ENCODE results near the gene ZNF775. TPM values are rescaled to one million over a fixed set of nuclear protein-coding genes. Genes with fewer than 3 reads are reported as not detected.

Gene ZNF775
- total RNA-seq, 2 experiments from 2014 or later = 4.7 to 4.9 TPM

- CTCF ChIA-PET = interaction anchor here (3.4 kb wide), 1 partner anchor 12 kb away, joined by 15 read pairs; no protein-coding TSS in a partner anchor
- H3K4me3 Mint-ChIP-seq = no peak overlapping the region
These were observed 34.8 kb upstream of the ZNF775 start for GRCh38 chr7:150344299-150344698.

DNA sequence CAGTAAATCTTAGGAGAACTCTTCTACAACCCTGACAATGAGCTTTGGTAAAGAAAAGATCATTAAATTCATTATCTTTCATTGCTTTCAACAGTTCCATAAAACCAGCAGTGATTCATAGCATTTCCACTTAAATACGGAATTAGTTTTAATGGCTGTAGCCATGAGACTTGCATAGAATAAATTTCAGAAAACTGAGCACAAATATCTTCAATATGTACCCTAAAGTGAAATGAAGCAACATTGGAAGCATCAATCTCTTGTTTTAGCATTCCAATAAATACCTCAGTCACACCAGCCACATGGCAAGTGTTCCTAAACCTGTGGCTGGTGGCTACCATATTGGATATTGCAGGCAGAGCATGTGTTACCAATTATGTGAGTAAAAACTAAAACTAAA lies 34.1 kb upstream of the ZNF775 start:
- intact Hi-C loops (cut with micrococcal nuclease) = no loop called here
- Mint-ChIP-seq H3K9me3 (no peaks in the 10 kb centered on the region), H3K27me3 (peaks cover 18% of the 10 kb centered on the region), H3K4me1 (ENCODE audit: low read depth) (peaks cover 3% of the 10 kb centered on the region), H3K27ac (no peak overlapping the region), H3K36me3 (ENCODE audit: low read depth) (peaks cover 1% of the 10 kb centered on the region), H3K4me3 (no peak overlapping the region)
- TF ChIP-seq CTCF (IDR thresholded peaks at IDR 0.05) = no peak
- ATAC-seq = no peak
- ChIA-PET POLR2A (interaction anchor here (0.8 kb wide), 1 partner anchor 18 kb away, joined by 3 read pairs; no protein-coding TSS in a partner anchor), CTCF (interaction anchor here (1.1 to 3.4 kb wide), 2 partner anchors 11 to 77 kb away, joined by 3 to 15 read pairs; no protein-coding TSS in a partner anchor)
- DNase-seq = no peak

More at GRCh38 chr7:150344299-150344698, 34.8 kb upstream of the ZNF775 start:
- DNase-seq (no peak), ATAC-seq (no peak)
- H3K27me3 Mint-ChIP-seq = peaks cover 18% of the 10 kb centered on the region
- no peak overlapping the region for H3K27ac Mint-ChIP-seq
- no peak for TF ChIP-seq CTCF (IDR thresholded peaks at IDR 0.05)
- intact Hi-C loops (cut with micrococcal nuclease) = no loop called here
- POLR2A ChIA-PET = interaction anchor here (0.8 kb wide), 1 partner anchor 18 kb away, joined by 3 read pairs; no protein-coding TSS in a partner anchor
- peaks cover 1% of the 10 kb centered on the region for H3K36me3 Mint-ChIP-seq (ENCODE audit: low read depth)
- peaks cover 10% of the 10 kb centered on the region for H3K4me1 Mint-ChIP-seq (ENCODE audit: low read depth)
- no peaks in the 10 kb centered on the region for H3K9me3 Mint-ChIP-seq

GRCh38 chr7:150346922-150347321 lies 32.2 kb upstream of the ZNF775 start:
- CTCF ChIA-PET = interaction anchor here (3.4 kb wide), 1 partner anchor 9 kb away, joined by 15 read pairs; no protein-coding TSS in a partner anchor
- H3K27ac Mint-ChIP-seq = no peak overlapping the region
- peaks cover 1% of the 10 kb centered on the region for H3K36me3 Mint-ChIP-seq (ENCODE audit: low read depth)

DNA sequence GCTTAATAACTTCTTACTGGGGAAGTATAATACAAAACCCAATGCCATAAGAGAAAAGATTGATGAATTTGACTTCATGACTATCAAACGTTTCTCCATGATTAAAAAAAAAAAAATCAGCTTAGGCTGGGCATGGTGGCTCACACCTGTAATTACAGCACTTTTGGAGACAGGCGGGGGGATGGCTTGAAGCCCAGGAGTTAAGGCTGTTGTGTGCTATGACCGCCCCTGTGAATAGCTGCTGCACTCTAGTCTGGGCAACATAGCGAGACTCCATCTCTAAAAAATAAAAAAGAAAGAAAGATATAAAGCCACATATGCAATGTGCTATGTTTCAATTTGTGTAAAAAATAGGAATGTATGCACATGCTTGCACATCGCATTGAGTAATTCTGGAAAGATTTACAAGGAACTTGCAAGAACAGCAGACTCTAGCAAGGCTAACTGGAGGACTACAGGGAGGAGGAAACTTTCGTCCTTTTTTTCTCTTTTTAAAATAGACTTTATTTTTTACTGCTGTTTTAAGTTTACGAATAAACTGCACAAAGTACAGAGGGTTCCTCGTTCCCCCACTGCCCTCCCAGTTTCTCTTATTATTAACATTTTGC lies 27.4 kb upstream of the ZNF775 start:
- POLR2A ChIA-PET = no interaction called here
- no peak for TF ChIP-seq CTCF (IDR thresholded peaks at IDR 0.05)
- no peak for ATAC-seq
- Mint-ChIP-seq H3K27me3 (no peaks in the 10 kb centered on the region), H3K27ac (no peak overlapping the region), H3K9me3 (no peaks in the 10 kb centered on the region), H3K4me1 (ENCODE audit: low read depth) (peaks cover 5% of the 10 kb centered on the region), H3K36me3 (ENCODE audit: low read depth) (no peaks in the 10 kb centered on the region), H3K4me3 (no peak overlapping the region)
- CTCF ChIA-PET = no interaction called here
- no peak for DNase-seq
- intact Hi-C loops (cut with micrococcal nuclease) = loop anchor here (10.0 kb wide), 1 partner anchor 403 kb away; no protein-coding TSS in a partner anchor

More at GRCh38 chr7:150346922-150347321, 32.2 kb upstream of the ZNF775 start:
- Mint-ChIP-seq H3K9me3 (no peaks in the 10 kb centered on the region), H3K27me3 (peaks cover 8% of the 10 kb centered on the region), H3K4me1 (ENCODE audit: low read depth) (no peaks in the 10 kb centered on the region), H3K4me3 (no peak overlapping the region)
- no peak for TF ChIP-seq CTCF (IDR thresholded peaks at IDR 0.05)
- POLR2A ChIA-PET = no interaction called here
- intact Hi-C loops (cut with micrococcal nuclease) = no loop called here
- no peak for DNase-seq
- no peak for ATAC-seq

- Mint-ChIP-seq H3K27ac (no peak overlapping the region), H3K9me3 (no peaks in the 10 kb centered on the region), H3K36me3 (ENCODE audit: low read depth) (peaks cover 3% of the 10 kb centered on the region), H3K4me1 (ENCODE audit: low read depth) (peaks cover 38% of the 10 kb centered on the region), H3K27me3 (no peaks in the 10 kb centered on the region), H3K4me3 (no peak overlapping the region)
- POLR2A ChIA-PET = interaction anchor here (0.9 kb wide), 1 partner anchor 49 kb away, joined by 3 read pairs; no protein-coding TSS in a partner anchor
- DNase-seq (no peak), ATAC-seq (no peak)
- intact Hi-C loops (cut with micrococcal nuclease) = loop anchor here (1.0 to 10.0 kb wide), 3 partner anchors 52 to 399 kb away; a partner anchor contains a TSS
- no peak for TF ChIP-seq CTCF (IDR thresholded peaks at IDR 0.05)
- CTCF ChIA-PET = interaction anchor here (0.7 to 3.0 kb wide), 12 partner anchors 10 to 582 kb away, joined by 3 to 15 read pairs (median 4); a partner anchor contains a TSS
These were observed 23.5 kb upstream of the ZNF775 start for GRCh38 chr7:150355666-150356059.
